ENCODE measurements around the gene TTLL8. TPM values are rescaled to one million over a fixed set of nuclear protein-coding genes. Genes with fewer than 3 reads are reported as not detected.

Gene TTLL8
- polyA plus RNA-seq, 1 experiment = not detected

- DNase-seq (ENCODE audit: low read depth, low spot score) = no peak
- H3K9me3 ChIP-seq (ENCODE audit: control insufficient read depth, insufficient read depth, low read length) = no peaks in the 10 kb centered on the region; the same call in 1 of the 2 replicates
- ChIA-PET POLR2A (no interaction called here), CTCF (no interaction called here)
- no peak overlapping the region for H3K27ac ChIP-seq (ENCODE audit: low read depth, low read length)
- H3K4me3 ChIP-seq (ENCODE audit: low read depth, low read length) = no peak overlapping the region
- H3K27me3 ChIP-seq (ENCODE audit: control insufficient read depth, insufficient read depth, low read length) = peaks cover 35% of the 10 kb centered on the region
- no peak for TF ChIP-seq CTCF (IDR thresholded peaks at IDR 0.05; ENCODE audit: low read depth, low read length)
Measured at GRCh38 chr22:50007057-50007511, 51.0 kb downstream of the TTLL8 start.

GRCh38 chr22:50004918-50005317, 53.2 kb downstream of the TTLL8 start:
- DNase-seq (ENCODE audit: low read depth, low spot score) = no peak
- POLR2A ChIA-PET = no interaction called here
- no peak overlapping the region for H3K4me3 ChIP-seq (ENCODE audit: low read depth, low read length)
- H3K27ac ChIP-seq (ENCODE audit: low read depth, low read length) = no peak overlapping the region
- no peaks in the 10 kb centered on the region; the same call in 1 of the 2 replicates for H3K9me3 ChIP-seq (ENCODE audit: control insufficient read depth, insufficient read depth, low read length)
- CTCF ChIA-PET = interaction anchor here (1.0 kb wide), 1 partner anchor 26 kb away, joined by 3 read pairs; no protein-coding TSS in a partner anchor
- H3K27me3 ChIP-seq (ENCODE audit: control insufficient read depth, insufficient read depth, low read length) = peaks cover 26% of the 10 kb centered on the region
- TF ChIP-seq CTCF (IDR thresholded peaks at IDR 0.05; ENCODE audit: low read depth, low read length) = no peak

- no peak for TF ChIP-seq CTCF (IDR thresholded peaks at IDR 0.05; ENCODE audit: low read depth, low read length)
- Histone ChIP-seq H3K27me3 (ENCODE audit: control insufficient read depth, insufficient read depth, low read length) (peaks cover 20% of the 10 kb centered on the region), H3K27ac (ENCODE audit: low read depth, low read length) (no peak overlapping the region), H3K4me3 (ENCODE audit: low read depth, low read length) (no peak overlapping the region), H3K9me3 (ENCODE audit: control insufficient read depth, insufficient read depth, low read length) (peaks cover 3% of the 10 kb centered on the region; the same call in 1 of the 2 replicates)
- CTCF ChIA-PET = no interaction called here
- POLR2A ChIA-PET = interaction anchor here (0.5 kb wide), 1 partner anchor 227 kb away, joined by 4 read pairs; no protein-coding TSS in a partner anchor
- DNase-seq (ENCODE audit: low read depth, low spot score) = no peak
Measured at GRCh38 chr22:50002791-50003190, 55.3 kb downstream of the TTLL8 start.

GRCh38 chr22:50001388-50002231, 56.5 kb downstream of the TTLL8 start:
- POLR2A ChIA-PET = interaction anchor here (0.7 kb wide), 2 partner anchors 68 to 169 kb away, joined by 3 to 6 read pairs; no protein-coding TSS in a partner anchor
- Histone ChIP-seq H3K27ac (ENCODE audit: low read depth, low read length) (no peak overlapping the region), H3K9me3 (ENCODE audit: control insufficient read depth, insufficient read depth, low read length) (peaks cover 3% of the 10 kb centered on the region; the same call in 1 of the 2 replicates), H3K4me3 (ENCODE audit: low read depth, low read length) (no peak overlapping the region), H3K27me3 (ENCODE audit: control insufficient read depth, insufficient read depth, low read length) (peaks cover 20% of the 10 kb centered on the region)
- no peak for DNase-seq (ENCODE audit: low read depth, low spot score)
- CTCF ChIA-PET = no interaction called here
- no peak for TF ChIP-seq CTCF (IDR thresholded peaks at IDR 0.05; ENCODE audit: low read depth, low read length)
